ES-I3 (cell line): ENCODE results near the gene EPS8L3.

Source experiments
- H3K36me3 ChIP-seq: 2 replicates; pipeline ENCODE4 v1.6.1; 2013; ENCODE audit warnings: mild to moderate bottlenecking, low read length, control low read depth, moderate library complexity; ENCODE audit not compliant: insufficient read depth
- H3K4me1 ChIP-seq: 2 replicates; pipeline ENCODE4 v1.6.1; 2013; ENCODE audit warnings: mild to moderate bottlenecking, control low read depth, low read length; ENCODE audit not compliant: insufficient read depth
- H3K9ac ChIP-seq: 2 replicates; pipeline ENCODE4 v1.6.1; 2013; ENCODE audit warnings: low read depth, mild to moderate bottlenecking, low read length, moderate library complexity
- H3K9me3 ChIP-seq: 2 replicates; pipeline ENCODE4 v1.6.1; 2013; ENCODE audit warnings: mild to moderate bottlenecking, low read length, moderate library complexity; ENCODE audit not compliant: control insufficient read depth, insufficient read depth

The EPS8L3 gene

DNA sequence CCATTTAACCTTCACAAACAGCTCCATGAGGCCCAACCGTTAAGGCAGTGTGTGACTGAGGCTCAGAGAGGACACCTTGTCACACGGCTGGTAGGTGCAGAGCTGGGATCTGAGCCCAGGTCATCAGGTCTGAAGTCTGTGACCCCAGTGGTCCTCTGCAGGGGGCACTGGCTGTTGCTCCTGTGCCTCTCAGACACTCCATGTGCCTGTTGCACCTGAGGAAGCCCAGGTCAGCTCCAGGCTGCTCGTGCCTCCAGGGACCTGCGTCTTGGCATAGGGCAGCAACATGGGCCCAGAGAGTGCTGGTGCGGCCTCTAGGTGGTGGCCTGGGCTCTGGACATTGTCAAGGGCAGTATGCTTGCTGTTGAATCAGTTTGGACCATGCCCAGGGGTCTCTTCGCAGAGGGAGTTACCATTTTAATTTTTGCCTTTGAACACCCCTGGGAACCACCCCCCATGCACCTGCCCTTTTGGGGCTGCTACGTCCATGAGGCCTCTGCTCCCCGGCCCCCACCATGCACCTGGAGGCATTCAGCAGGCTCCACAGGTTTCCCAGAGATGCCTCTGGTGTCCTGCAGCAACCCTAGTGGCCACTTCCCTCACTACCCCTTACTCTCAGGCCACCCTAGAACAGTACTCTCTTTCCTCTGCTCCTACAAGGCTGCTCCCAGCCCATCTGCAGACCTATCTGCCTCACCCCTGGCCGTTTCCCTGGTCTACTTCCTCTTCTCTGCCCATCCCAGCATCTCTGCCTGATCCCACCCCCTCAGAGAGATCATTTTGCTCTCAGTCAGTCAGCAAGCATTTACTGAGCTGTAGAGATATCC, 25.2 kb upstream of the EPS8L3 start:
- no peaks in the 10 kb centered on the region for H3K9me3 ChIP-seq
- peaks cover 27% of the 10 kb centered on the region for H3K4me1 ChIP-seq
- H3K36me3 ChIP-seq: no peaks in the 10 kb centered on the region
- no peak overlapping the region for H3K9ac ChIP-seq

DNA sequence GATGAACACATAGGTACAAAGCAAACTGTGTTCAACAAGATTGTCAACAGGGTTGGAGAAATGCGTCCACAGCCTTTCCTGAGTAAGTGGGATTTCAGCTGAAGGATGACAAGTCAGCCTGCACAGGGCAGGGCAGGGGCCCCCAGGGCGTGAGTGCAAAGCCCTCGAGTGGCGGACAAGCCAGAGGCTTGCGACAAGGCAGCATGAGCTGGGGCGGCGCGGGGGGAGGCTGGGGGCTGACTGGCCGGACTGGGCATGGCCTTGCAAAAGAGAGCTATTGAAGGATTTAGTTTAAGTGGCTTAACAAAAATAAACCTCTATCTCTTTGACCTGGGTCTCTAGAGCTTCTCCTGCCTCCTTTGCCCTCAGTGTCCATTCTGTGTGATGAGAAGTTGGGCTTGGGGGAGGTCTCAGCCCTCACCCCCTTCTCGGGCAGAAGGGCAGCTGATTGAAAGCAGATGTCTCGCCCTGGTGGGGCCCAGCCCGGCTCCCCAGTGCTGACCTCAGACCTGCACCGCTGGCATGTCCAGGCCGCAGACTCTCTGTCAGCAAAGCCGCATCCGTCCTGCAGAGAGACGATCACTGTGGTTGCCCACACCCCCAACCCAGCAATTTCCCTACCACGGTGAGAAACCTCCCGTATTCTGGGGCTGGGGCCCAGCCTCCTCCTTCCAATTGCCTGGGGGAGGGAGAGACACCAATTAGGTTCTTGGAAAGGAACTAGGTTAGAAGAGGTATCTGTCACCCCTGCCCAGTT, 24.3 kb upstream of the EPS8L3 start:
- H3K36me3 ChIP-seq: no peaks in the 10 kb centered on the region
- H3K4me1 ChIP-seq: peaks cover 20% of the 10 kb centered on the region
- H3K9ac ChIP-seq: no peak overlapping the region
- H3K9me3 ChIP-seq: no peaks in the 10 kb centered on the region

DNA sequence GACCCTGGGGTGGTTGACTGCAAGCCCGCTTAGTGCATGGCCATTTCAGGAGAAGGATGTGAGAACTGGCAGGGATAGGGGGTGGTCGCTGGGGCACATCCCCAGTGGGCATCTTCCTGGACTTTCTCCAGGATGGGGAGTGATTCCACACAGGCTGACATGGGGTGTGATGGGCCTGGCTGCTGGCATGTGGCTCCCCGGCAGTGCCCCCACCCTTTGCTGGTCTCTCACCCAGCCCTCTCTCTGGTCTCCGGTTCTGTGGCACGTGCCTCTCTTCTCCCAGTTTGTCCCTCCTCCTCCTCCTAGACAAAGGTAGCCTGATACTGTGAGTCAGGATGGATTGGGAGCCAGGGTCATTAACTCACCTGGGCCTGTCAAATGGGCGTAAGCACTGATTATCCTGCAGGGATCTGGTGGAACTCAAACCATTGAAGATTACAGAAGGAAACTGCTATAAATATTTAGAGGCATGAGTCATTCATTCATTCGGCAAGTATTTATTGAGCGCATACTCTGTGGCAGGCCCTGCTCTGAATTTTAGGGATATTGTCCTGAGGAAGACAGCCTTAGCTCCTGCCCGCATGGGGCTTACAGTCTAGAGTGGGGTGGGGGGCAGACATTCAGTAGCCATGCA, 23.6 kb upstream of the EPS8L3 start:
- Histone ChIP-seq H3K36me3 (no peaks in the 10 kb centered on the region), H3K4me1 (peaks cover 19% of the 10 kb centered on the region; the same call in 1 of the 2 replicates), H3K9ac (no peak overlapping the region), H3K9me3 (no peaks in the 10 kb centered on the region)

DNA sequence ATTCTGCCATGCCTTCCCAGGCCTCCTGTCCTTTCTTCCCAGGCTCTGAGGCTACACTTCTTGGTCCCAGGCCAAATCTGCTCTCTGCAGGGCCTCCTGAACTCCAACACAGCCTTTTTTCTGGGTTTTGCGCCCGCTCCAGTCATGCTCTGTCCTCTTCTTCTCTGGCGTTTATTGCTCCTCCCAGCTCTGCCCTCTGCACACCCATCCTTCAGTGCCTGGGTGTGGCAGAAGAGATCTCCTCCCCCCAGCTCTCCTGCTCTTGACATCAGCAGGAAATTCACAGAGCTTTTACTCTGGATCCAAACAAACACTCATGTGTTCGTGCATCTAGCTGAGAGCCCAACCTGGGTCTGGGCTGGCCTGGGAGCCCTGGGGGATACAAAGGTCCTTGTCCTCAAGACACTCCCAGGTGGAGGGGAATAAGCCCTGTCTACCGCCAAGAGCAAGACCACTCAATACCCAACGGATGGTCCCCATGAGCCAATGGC, 22.9 kb upstream of the EPS8L3 start:
- no peak overlapping the region for H3K9ac ChIP-seq
- H3K9me3 ChIP-seq: no peaks in the 10 kb centered on the region
- H3K4me1 ChIP-seq: peaks cover 15% of the 10 kb centered on the region; the same call in 1 of the 2 replicates
- H3K36me3 ChIP-seq: no peaks in the 10 kb centered on the region

DNA sequence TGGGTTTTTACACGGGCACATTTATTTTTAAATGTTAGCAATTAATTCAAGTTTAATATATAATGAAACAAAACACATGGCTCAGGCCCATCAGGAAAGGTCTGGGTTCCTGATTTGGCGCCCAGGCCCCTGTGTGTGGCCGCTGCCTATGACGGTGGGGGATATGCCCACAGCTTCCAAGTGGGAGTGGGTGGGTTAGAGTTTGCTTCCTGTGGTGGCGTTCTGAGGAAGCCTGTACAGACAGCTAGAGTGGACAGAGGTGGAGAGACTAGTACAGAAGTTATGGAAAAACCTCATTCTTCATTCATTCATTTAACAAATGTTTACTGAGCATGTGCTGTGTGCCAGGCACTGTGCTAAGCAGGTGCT, 22.4 kb upstream of the EPS8L3 start:
- Histone ChIP-seq H3K4me1 (peaks cover 12% of the 10 kb centered on the region; the same call in 1 of the 2 replicates), H3K36me3 (no peaks in the 10 kb centered on the region), H3K9me3 (peaks cover 2% of the 10 kb centered on the region; the same call in 1 of the 2 replicates), H3K9ac (no peak overlapping the region)

- no peak overlapping the region for H3K9ac ChIP-seq
- peaks cover 11% of the 10 kb centered on the region; the same call in 1 of the 2 replicates for H3K4me1 ChIP-seq
- no peaks in the 10 kb centered on the region for H3K36me3 ChIP-seq
- peaks cover 7% of the 10 kb centered on the region; the same call in 1 of the 2 replicates for H3K9me3 ChIP-seq
Measured at GRCh38 chr1:109785446-109786111, 21.9 kb upstream of the EPS8L3 start.

DNA sequence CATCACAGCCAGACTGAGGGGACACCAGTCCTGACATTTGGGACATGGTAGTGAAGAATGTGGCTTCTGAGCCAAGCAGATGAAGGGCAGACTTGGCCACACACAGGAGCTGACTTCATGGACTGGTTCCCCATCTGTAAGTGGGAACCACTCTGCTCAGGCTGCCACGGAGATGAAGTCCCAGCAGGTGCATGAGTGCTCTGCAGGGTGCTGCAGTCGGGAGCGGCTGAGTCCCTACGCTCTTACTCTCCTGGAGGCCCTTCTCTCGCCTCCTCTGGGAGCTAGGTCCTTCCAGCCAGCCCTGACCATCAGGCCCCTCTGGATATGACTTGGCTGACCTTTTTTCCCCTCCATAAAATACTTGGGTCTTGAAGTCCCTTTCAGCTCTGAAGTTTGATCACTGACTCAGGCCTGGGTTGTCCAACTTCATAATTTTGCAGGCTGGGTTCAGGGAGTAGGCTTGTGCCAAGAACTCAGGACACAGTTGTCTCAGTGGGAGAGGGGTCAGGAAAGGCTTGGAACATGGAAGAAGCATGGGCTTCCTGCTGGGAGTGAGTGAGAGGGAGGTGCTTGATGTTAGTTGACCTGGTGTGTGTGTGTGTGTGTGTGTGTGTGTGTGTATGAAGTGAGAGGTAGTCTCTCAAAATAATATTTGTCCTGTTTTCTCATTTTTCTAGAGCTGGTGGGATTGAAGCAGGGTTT, 21.0 kb upstream of the EPS8L3 start:
- Histone ChIP-seq H3K4me1 (peaks cover 8% of the 10 kb centered on the region; the same call in 1 of the 2 replicates), H3K9me3 (peaks cover 7% of the 10 kb centered on the region; the same call in 1 of the 2 replicates), H3K36me3 (no peaks in the 10 kb centered on the region), H3K9ac (no peak overlapping the region)

DNA sequence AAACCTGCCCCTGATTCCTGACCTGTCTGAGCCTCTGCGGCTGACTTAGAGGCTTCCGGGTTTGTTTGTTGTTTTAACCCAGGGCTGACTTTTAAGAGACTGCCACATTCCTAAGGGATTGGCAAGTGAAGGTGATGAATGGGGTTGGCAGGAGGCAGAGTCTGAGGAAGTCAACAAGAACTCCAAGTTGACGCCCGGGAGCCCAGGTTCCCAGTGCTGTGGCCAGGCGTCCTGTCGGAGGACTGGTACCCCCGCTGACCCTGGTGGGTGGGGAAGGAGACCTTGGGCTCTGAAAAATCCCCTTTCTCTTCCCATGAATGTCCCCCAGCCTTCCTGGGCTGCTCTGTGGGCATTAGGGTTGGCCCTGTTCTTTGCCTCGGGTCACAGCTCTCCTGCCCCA, 19.7 kb upstream of the EPS8L3 start:
- Histone ChIP-seq H3K9me3 (peaks cover 7% of the 10 kb centered on the region; the same call in 1 of the 2 replicates), H3K9ac (no peak overlapping the region), H3K36me3 (no peaks in the 10 kb centered on the region), H3K4me1 (peaks cover 4% of the 10 kb centered on the region; the same call in 1 of the 2 replicates)

DNA sequence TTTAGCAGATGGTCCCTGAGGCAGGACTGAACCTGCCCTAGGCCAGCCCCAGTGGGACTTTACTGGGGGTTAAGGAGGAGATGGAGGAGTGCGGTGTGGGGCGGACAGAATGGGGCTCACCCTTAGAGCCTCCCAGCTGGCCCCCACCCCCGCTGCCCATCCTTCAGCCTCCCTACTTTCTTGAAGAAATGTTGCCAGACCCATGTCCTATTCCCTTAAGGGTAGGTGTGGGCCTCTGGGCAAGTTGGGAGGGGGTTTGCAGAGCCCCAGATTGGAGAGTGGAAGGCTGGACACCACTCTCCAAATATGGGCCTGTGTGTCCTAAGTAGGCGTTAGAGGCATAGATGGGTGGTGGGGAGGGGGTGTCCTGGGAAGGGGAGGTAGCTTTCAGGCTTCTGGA, 19.2 kb upstream of the EPS8L3 start:
- peaks cover 7% of the 10 kb centered on the region; the same call in 1 of the 2 replicates for H3K9me3 ChIP-seq
- H3K4me1 ChIP-seq: peaks cover 4% of the 10 kb centered on the region; the same call in 1 of the 2 replicates
- H3K36me3 ChIP-seq: no peaks in the 10 kb centered on the region
- H3K9ac ChIP-seq: no peak overlapping the region

GRCh38 chr1:109782514-109782913, 18.8 kb upstream of the EPS8L3 start:
- H3K9ac ChIP-seq: no peak overlapping the region
- peaks cover 4% of the 10 kb centered on the region; the same call in 1 of the 2 replicates for H3K4me1 ChIP-seq
- H3K36me3 ChIP-seq: no peaks in the 10 kb centered on the region
- peaks cover 7% of the 10 kb centered on the region; the same call in 1 of the 2 replicates for H3K9me3 ChIP-seq

GRCh38 chr1:109781806-109782205, 18.1 kb upstream of the EPS8L3 start:
- Histone ChIP-seq H3K36me3 (no peaks in the 10 kb centered on the region), H3K4me1 (peaks cover 4% of the 10 kb centered on the region; the same call in 1 of the 2 replicates), H3K9me3 (peaks cover 7% of the 10 kb centered on the region; the same call in 1 of the 2 replicates), H3K9ac (no peak overlapping the region)

DNA sequence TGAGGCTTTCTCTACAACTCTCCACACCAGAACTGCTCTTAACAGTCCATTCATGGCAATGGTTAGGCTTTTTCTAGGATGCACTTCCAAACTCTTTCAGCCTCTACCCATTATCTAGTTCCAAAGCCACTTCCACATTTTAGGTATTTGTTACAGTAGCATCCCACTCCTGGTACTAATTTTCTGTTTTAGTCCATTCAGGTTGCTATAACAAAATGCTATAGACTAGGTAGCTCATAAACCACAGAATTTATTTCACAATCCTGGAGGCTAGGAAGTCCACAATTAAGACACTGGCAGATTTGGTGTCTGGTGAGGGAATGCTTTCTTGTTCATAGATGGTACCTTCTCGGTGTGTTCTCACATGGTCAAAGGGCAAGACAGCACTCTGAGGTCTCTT, 17.3 kb upstream of the EPS8L3 start:
- no peak overlapping the region for H3K9ac ChIP-seq
- H3K4me1 ChIP-seq: peaks cover 4% of the 10 kb centered on the region; the same call in 1 of the 2 replicates
- no peaks in the 10 kb centered on the region for H3K36me3 ChIP-seq
- H3K9me3 ChIP-seq: peaks cover 7% of the 10 kb centered on the region; the same call in 1 of the 2 replicates

- Histone ChIP-seq H3K4me1 (peaks cover 4% of the 10 kb centered on the region; the same call in 1 of the 2 replicates), H3K36me3 (no peaks in the 10 kb centered on the region), H3K9ac (no peak overlapping the region), H3K9me3 (peaks cover 7% of the 10 kb centered on the region; the same call in 1 of the 2 replicates)
Measured at GRCh38 chr1:109777980-109778625, 14.4 kb upstream of the EPS8L3 start.
